ENCODE data around the gene SLC1A2.

DNA sequence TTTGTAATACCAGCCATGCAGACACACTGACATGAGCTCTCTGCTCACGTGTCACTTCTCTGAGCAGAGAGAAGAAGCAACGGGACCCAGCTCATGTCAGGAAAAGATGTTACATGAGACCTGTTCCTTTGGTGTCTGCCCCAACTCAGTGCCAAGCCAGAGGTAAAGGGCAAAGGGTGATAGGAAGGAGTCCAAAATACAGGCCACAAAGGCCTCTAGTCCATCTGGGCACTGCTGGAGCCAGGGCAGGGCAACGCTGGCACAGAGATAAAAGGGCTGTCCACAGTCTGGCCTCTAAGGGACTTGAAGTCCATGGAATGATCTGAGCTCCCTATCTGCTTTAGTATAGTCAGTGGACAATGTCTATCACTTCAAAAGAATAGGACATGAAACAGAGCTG lies 79.3 kb downstream of the SLC1A2 start:
- TF ChIP-seq CTCF (IDR thresholded peaks at IDR 0.05): no peak
- no peak for TF ChIP-seq POLR2A (IDR thresholded peaks at IDR 0.05)

Data from heart left ventricle (tissue), 13 donors.